ENCODE measurements around the gene CEP44.
"Not testable (repeated sequence)": the region's sequence is repeated elsewhere in the genome, so short reads cannot be mapped to it uniquely, and the experiment has no call there.

CEP44 gene

DNA sequence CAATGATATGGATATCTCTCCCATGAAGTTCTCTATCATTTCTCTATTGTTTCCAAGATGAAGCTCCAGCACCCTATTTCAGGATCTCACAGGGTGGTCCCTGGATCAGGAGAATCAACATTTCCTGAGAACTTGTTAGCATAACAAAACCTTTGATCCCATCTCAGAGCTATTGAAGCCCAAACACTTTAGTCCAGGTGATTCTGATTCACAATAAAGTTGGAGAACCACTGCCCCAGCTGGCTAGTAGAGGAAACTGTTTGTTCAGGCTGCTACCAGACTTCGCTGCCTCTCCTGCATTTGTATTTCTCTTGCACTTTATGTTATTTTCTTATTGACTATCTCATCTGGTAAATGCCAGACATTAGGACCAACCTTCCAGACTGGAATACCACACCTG is 65.4 kb downstream of the CEP44 start:
- Histone ChIP-seq H3K9me3 (no peaks in the 10 kb centered on the region; the same call in 1 of the 2 replicates), H3K4me1 (no peaks in the 10 kb centered on the region), H3K27me3 (no peaks in the 10 kb centered on the region), H3K4me2 (no peak overlapping the region), H3K36me3 (no peaks in the 10 kb centered on the region), H4K20me1 (no peaks in the 10 kb centered on the region), H3K27ac (no peak overlapping the region), H3K9ac (no peak overlapping the region), H3K4me3 (no peak overlapping the region)
- TF ChIP-seq Cebpa-rat (IDR thresholded peaks at IDR 0.05) = no peak

DNA sequence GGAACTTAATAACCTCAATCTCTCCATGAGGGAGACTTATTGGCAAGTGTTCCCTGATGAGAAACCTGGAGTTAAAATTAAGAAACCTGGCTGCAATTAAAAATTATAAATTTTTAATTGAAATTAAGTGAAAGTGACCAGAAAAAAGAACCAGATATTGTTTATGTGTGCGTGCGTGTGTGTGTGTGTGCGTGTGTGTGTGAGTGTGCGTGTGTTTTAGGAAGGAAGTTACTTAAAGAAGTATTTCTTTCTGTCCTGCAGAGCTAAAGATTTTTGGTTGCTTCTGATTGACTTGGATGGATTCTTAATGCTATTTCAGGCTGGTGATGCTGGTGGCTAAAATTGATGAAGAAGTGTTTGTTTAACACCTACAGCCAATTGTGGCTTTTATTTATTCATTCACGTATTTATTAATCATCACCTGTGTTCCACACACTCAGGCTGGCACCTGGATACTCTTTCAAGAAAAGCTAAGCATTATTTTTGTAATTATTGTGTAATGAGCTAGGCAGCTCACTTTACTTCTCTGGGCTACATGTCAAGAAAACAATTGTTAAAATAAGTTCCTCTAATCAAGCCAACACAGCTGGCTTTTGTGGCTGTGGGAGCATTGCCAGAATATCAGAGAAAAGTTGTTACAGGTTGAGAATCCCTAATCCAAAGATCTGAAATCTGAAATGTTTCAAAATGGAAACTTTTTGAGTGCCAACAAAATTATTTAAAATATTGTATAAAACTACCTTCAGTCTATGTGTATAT is 68.5 kb downstream of the CEP44 start:
- Histone ChIP-seq H3K4me2 (no peak overlapping the region), H3K9me3 (no peaks in the 10 kb centered on the region; the same call in 1 of the 2 replicates), H3K27ac (no peak overlapping the region), H4K20me1 (no peaks in the 10 kb centered on the region), H3K4me3 (no peak overlapping the region), H3K9ac (no peak overlapping the region), H3K27me3 (no peaks in the 10 kb centered on the region), H3K36me3 (no peaks in the 10 kb centered on the region), H3K4me1 (no peaks in the 10 kb centered on the region)
- TF ChIP-seq Cebpa-rat (IDR thresholded peaks at IDR 0.05) = no peak

DNA sequence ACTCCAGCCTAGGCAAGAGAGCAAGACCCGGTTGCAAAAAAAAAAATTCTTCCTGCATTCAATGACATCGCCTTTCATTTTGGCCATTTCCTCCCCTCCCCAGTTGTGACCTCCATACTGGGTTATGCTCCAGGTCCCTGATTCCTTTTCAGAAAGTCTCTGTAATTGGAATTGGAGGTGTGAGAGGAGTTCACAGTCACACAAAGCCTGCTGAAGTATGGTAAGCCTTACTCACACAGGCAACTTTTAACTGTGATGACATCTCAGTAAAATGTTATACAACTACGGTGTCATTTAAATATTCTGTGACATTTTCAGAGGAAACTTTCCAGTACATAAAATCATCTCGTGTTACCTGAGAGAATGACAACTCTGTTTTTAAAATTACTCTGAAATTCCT is 73.6 kb downstream of the CEP44 start:
- no peak overlapping the region for H3K27ac ChIP-seq
- no peaks in the 10 kb centered on the region for H3K4me1 ChIP-seq
- no peak overlapping the region for H3K9ac ChIP-seq
- H3K36me3 ChIP-seq = no peaks in the 10 kb centered on the region
- H4K20me1 ChIP-seq = no peaks in the 10 kb centered on the region
- H3K4me2 ChIP-seq = no peak overlapping the region
- H3K27me3 ChIP-seq = no peaks in the 10 kb centered on the region
- H3K4me3 ChIP-seq = no peak overlapping the region
- no peaks in the 10 kb centered on the region; the same call in 1 of the 2 replicates for H3K9me3 ChIP-seq
- TF ChIP-seq Cebpa-rat (IDR thresholded peaks at IDR 0.05) = no peak

DNA sequence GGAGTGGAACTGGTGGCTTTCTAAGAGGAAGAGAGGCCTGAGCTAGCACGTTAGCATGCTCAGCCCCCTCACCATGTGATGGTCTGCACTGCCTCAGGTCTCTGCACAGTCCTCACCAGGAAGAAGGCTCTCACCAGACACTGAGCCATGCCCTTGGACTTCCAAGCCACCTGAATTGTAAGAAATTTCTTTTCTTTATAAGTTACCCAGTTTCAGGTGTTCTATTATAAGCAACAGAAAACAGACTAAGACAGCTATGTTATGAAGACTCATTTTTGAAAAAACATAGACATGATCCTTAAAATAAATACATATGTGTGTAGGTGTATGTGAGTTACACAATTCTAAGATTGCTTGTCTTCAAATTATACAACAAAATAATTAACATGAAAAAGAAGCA is 74.7 kb downstream of the CEP44 start:
- Histone ChIP-seq H3K36me3 (no peaks in the 10 kb centered on the region), H3K4me3 (no peak overlapping the region), H3K4me2 (no peak overlapping the region), H3K27ac (no peak overlapping the region), H3K4me1 (no peaks in the 10 kb centered on the region), H3K27me3 (no peaks in the 10 kb centered on the region), H3K9ac (no peak overlapping the region), H4K20me1 (no peaks in the 10 kb centered on the region), H3K9me3 (no peaks in the 10 kb centered on the region; the same call in 1 of the 2 replicates)
- no peak for TF ChIP-seq Cebpa-rat (IDR thresholded peaks at IDR 0.05)

DNA sequence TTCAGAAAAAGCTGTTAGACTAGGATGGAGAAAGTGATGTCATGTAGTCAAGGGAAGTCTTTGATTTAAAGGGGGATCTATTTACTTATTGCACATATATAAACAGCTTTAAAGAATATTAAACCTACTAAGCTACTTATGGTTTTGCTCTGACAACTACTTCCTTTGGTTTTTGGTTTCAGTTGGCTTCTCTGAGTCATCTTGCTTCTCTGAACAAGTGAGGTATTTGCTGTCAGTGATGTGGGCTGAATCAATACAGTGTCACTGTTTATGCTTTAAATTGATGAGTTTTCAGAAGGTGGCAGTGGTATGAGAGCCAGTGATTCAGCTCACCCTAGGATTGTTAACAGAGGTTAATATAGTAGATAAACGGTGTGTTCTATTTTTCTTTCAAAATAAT is 75.1 kb downstream of the CEP44 start:
- H3K9me3 ChIP-seq = no peaks in the 10 kb centered on the region; the same call in 1 of the 2 replicates
- H3K4me2 ChIP-seq = no peak overlapping the region
- TF ChIP-seq Cebpa-rat (IDR thresholded peaks at IDR 0.05) = no peak
- no peak overlapping the region for H3K9ac ChIP-seq
- H3K27me3 ChIP-seq = no peaks in the 10 kb centered on the region
- H3K4me3 ChIP-seq = no peak overlapping the region
- no peaks in the 10 kb centered on the region for H4K20me1 ChIP-seq
- no peak overlapping the region for H3K27ac ChIP-seq
- H3K36me3 ChIP-seq = no peaks in the 10 kb centered on the region
- no peaks in the 10 kb centered on the region for H3K4me1 ChIP-seq

DNA sequence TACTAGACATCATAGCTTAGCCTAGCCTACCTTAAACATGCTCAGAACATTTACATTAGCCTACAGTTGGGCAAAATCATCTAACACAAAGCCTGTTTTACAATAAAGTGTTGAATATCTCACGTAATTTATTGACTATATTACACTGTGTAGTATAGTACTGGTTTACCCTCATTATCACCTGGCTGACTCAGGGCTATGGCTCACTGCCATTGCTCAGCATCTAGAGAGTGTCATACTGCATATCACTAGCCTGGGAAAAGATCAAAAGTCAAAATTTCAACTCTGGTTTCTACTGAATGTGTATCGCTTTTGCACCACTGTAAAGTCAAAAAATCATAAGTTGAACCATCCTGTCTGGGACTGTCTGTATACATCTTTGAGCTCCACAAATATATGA is 78.6 kb downstream of the CEP44 start:
- no peaks in the 10 kb centered on the region for H3K36me3 ChIP-seq
- TF ChIP-seq Cebpa-rat (IDR thresholded peaks at IDR 0.05) = no peak
- no peaks in the 10 kb centered on the region for H3K4me1 ChIP-seq
- H3K9me3 ChIP-seq = no peaks in the 10 kb centered on the region; the same call in 1 of the 2 replicates
- H3K4me2 ChIP-seq = no peak overlapping the region
- no peak overlapping the region for H3K9ac ChIP-seq
- no peaks in the 10 kb centered on the region for H4K20me1 ChIP-seq
- no peak overlapping the region for H3K27ac ChIP-seq
- H3K4me3 ChIP-seq = no peak overlapping the region
- no peaks in the 10 kb centered on the region for H3K27me3 ChIP-seq

DNA sequence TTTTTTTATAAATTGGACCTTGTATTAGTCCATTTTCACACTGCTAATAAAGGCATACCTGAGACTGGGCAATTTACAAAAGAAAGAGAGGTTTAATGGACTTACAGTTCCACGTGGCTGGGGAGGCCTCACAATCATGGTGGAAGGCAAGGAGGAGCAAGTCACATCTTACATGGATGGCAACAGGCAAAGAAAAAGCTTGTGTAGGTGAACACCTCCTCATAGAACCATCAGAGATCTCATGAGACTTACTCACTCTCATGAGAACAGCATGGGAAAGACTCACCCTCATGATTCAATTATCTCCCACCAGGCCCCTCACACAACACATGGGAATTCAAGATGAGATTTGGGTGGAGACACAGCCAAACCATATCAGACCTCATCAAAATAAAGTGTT is 80.1 kb downstream of the CEP44 start:
- not testable (repeated sequence) for H3K27ac ChIP-seq, H3K9me3 ChIP-seq, H3K36me3 ChIP-seq, H3K9ac ChIP-seq, H4K20me1 ChIP-seq, H3K27me3 ChIP-seq, H3K4me1 ChIP-seq, H3K4me2 ChIP-seq, H3K4me3 ChIP-seq

DNA sequence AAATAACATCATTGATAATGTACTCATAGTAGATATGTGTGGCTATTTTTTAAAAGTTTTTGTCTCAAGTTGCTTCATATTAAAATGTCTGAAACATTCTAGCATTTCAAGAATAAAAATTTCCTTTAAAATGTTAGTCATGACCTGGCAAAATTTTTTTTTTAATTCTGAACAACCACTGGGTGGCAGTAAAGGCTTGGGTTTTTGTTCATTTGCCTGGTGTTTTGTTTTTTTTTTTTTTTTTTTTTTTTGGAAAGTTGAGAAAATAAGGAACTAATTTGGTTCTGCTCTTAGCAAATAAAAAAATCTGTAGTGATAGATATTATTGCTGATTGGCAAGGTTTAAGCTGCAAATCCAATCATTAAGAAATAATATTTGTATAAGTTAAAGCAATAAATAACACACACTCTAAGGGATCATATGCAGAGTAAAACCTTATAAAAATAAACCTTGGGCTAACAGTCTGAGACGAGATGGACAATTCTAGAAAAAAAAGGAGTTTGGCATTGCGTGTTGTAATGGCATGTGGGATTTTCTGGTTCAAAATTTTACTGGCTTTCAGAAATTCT is 81.4 kb downstream of the CEP44 start:
- TF ChIP-seq Cebpa-rat (IDR thresholded peaks at IDR 0.05) = no peak
- Histone ChIP-seq H3K4me3 (no peak overlapping the region), H4K20me1 (no peaks in the 10 kb centered on the region), H3K9ac (no peak overlapping the region), H3K4me2 (no peak overlapping the region), H3K27ac (no peak overlapping the region), H3K36me3 (no peaks in the 10 kb centered on the region), H3K9me3 (peaks cover 4% of the 10 kb centered on the region), H3K4me1 (no peaks in the 10 kb centered on the region), H3K27me3 (no peaks in the 10 kb centered on the region)

DNA sequence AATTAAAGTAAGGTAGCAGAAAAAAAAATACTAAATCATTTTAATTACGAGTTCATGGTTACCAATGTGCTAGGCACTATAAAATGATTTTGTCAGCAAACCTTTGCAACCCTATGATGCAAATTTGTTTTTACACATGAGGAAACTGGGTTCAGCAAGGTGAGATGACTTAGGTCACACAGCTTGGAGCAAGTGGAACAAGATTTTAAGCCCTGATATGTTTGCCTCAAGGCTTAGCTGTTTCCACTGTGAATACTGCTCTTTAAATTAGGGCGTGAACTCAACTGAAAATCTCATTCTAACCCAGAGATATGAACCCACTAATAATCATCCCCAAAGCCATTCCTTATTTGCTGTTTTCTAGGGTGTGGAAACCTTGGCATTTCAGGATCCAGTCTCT is 86.3 kb downstream of the CEP44 start:
- no peak overlapping the region for H3K27ac ChIP-seq

DNA sequence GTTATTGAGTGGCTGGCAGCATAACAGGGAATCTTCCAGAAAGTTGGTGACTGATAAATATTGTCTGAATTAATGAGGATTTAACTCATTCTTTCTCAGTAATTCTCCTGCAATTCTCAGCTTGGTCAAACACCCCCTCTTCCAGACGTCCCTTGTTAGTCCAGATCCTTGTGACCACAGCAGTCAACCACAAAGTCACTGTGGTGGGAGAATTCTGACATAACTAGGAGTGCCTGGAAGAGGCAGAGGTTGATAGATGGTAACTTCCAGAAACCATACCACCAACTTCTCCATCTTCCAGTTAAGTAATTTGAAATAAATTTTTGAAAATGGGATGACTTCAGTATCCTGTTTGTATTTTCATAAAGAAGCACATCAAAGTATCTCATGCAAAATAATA is 90.1 kb downstream of the CEP44 start:
- H3K36me3 ChIP-seq = no peaks in the 10 kb centered on the region
- H3K4me2 ChIP-seq = no peak overlapping the region
- H4K20me1 ChIP-seq = no peaks in the 10 kb centered on the region
- H3K27me3 ChIP-seq = no peaks in the 10 kb centered on the region
- no peak overlapping the region for H3K9ac ChIP-seq
- H3K27ac ChIP-seq = no peak overlapping the region
- no peak for TF ChIP-seq Cebpa-rat (IDR thresholded peaks at IDR 0.05)
- H3K4me1 ChIP-seq = no peaks in the 10 kb centered on the region
- H3K4me3 ChIP-seq = no peak overlapping the region
- no peaks in the 10 kb centered on the region for H3K9me3 ChIP-seq

More for the DNA sequence above, 86.3 kb downstream of the CEP44 start:
- Histone ChIP-seq H3K9me3 (peaks cover 4% of the 10 kb centered on the region; the same call in 1 of the 2 replicates), H3K4me3 (no peak overlapping the region), H3K27me3 (no peaks in the 10 kb centered on the region), H3K36me3 (no peaks in the 10 kb centered on the region), H4K20me1 (no peaks in the 10 kb centered on the region), H3K9ac (no peak overlapping the region), H3K4me1 (no peaks in the 10 kb centered on the region), H3K4me2 (no peak overlapping the region)
- TF ChIP-seq Cebpa-rat (IDR thresholded peaks at IDR 0.05) = no peak

Data from BLaER1 (cell line).